LHCN-M2 (cell line): ENCODE data around the gene EEF1G. TPM values are rescaled to one million over a fixed set of nuclear protein-coding genes. Genes with fewer than 3 reads are reported as not detected.
"Not testable (repeated sequence)": the region's sequence is repeated elsewhere in the genome, so short reads cannot be mapped to it uniquely, and the experiment has no call there.

ENCODE experiments used
- DNase-seq: peaks from one replicate; pipeline ENCODE4 v3.0.0-alpha.2; 2012; ENCODE audit warnings: low read depth
- polyA plus RNA-seq: library from polyadenylated mRNA; unstranded; fragments of >200 nt; gene quantifications from one replicate; pipeline ENCODE4 v1.2.1, GENCODE V29; 2012; ENCODE audit warnings: missing spikeins
- total RNA-seq: library from RNA; depleted of rRNA; stranded (reverse); fragments of >200 nt; gene quantifications from 2 replicates; pipeline ENCODE4 v1.2.3, GENCODE V29; 2014; rRNA removed

EEF1G gene, protein sequence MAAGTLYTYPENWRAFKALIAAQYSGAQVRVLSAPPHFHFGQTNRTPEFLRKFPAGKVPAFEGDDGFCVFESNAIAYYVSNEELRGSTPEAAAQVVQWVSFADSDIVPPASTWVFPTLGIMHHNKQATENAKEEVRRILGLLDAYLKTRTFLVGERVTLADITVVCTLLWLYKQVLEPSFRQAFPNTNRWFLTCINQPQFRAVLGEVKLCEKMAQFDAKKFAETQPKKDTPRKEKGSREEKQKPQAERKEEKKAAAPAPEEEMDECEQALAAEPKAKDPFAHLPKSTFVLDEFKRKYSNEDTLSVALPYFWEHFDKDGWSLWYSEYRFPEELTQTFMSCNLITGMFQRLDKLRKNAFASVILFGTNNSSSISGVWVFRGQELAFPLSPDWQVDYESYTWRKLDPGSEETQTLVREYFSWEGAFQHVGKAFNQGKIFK
- 1,532 and 1,571 TPM in 2 replicates for total RNA-seq
- polyA plus RNA-seq = 1,893 TPM

DNA sequence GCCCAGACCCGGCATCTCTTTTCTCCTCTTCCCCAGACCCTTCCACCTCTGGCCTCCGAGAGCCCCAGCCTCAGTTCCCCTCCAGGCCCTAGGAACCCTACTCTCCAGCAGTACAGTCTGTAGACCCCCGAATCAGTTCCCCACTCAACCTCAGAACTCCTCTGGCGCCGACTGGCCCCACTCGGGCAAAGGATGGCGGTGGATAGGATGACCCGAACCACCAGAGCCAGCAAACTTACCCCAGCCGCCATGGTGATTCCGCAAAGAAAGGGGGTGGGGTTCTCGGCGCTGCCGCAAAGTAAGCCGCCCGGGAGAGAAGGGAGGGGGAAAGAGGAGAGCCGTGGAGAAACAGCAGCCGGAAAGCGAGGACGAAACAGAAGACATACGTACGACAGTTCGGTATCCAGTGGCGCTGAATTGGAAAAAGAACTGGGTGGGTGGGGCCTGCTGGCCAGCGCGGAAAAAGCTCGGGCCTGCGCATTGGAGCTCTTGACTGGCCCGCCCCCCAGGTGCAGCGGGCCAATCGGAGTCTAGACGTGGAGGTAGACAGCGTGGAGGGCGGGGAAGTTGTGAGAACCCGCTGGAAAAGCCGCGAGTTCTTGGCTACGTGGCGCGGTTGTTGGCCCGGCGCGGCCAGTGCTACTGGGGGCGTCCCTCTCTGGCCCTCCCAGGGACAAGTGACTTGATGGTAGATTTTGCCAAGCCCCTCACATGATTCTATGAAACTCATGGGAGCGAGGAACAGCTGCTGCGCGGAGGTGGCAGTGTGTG, at the start of gene EEF1G:
EEF1G (minus strand) TSS at position 300 of the 771 bp plus-strand sequence; CDS start at position 251, 49 bp downstream.
- peak; percentile 100 for DNase-seq

DNA sequence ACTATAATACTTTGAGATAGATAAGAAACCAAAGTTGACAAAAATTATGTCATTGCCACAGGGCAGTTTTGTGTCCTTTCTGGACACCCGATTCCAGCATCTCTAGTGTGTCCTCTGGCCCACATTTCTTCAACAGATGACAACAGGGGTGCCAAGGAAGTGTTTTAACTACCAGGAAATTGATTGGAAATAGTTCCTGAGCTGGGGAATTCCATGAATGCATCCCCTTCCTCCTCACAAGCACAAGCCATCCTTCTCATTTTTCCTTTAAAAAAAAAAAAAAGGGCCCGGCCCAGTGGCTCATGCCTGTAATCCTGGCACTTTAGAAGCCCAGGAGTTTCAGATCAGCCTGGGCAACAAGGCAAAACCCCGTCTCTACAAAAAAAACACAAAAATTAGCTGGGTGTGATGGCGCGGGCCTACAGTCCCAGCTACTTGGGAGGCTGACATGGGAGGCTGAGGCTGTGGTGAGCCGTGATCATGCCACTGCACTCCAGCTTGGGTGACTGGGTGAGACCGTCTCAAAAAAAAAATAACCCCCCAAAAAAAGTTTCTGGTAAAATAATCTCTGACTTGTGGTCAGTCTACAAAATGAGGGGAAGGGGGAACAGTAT, 48.9 kb upstream of the EEF1G start:
- no peak for DNase-seq

DNA sequence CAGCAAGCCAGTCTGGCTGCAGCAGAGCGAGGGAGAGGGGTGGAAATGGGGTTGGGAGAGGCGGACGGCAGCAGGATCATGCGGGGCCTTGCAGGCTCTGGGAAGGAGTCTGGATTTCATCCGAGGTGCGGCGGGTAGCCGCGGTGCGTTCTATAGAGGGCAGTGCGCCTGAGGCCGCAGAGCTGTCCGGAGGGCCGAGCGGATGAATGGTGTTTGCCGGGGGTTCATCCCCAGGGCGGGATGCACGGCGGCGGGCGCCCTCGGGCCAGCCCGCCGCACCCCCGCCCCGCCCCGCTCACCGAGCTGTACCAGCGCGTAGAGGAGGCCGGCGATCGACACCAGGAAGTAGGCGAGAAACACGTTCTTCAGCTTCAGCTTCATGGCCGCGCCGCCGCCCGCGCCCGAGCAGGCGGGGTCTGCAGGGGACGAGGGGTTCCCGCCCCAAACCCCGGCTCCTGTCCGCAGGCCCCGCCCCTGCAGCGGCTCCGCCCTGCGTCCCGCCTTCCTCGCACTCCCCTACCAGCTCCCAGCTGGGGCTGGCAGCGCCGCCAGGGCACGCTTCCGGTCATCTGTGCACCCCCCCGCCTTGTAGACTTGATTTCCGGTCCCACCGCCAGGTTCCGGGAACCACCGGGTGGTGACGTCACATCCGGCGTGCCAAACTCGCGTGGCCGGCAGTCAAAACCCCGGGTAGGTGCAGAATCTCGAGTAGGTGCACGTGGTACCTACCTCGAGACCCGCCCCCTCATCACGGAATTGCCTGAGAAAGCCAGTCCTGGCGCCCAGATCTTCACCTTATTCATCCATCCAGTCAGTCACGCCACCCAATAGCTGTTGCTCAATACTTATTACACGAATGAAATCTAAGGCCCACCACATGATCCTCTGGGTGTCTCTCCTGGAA, 48.1 kb upstream of the EEF1G start, which contains the start of gene B3GAT3:
B3GAT3 (minus strand) TSS at position 420 of the 904 bp plus-strand sequence; CDS start at position 381, 39 bp downstream.
- peak; percentile 97 for DNase-seq

DNA sequence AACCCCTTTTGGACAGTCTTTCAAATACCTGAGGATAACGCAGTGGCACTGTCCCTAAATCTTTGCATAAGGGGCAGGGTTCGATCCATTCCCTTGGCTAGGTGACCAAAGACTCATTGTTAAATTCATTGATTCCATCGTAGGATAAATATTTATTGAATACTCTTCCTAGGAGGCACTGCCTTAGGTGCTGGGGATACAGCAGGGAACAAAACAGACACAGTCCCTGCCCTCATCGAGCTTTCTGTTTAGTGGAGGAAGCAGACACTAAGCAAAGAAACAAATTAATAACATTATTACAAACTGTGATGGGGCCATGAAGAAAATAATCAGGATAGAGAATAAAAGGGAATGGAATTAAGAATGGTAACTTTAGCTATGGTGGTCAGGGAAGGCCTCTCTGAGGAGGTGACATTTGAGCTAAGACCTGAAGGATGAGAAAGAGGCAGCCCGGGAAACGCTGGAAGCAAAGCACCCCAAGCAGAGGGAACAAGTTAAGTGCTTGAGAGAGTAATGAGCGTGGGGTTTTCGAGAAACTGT, 47.4 kb upstream of the EEF1G start:
- DNase-seq = no peak

- not testable (repeated sequence) for DNase-seq
Observed at GRCh38 chr11:62616957-62617356, 43.3 kb upstream of the EEF1G start.

GRCh38 chr11:62615521-62615920, 41.8 kb upstream of the EEF1G start:
- no peak for DNase-seq

GRCh38 chr11:62614275-62614674, 40.6 kb upstream of the EEF1G start:
- DNase-seq = no peak

GRCh38 chr11:62613291-62613778, 39.6 kb upstream of the EEF1G start:
- no peak for DNase-seq

GRCh38 chr11:62612366-62613290, 38.9 kb upstream of the EEF1G start, which contains the start of the genes EML3 and ROM1:
Gene EML3 (minus strand): TSS chr11:62612775. CDS start chr11:62612457, 318 bp downstream.
Gene ROM1 (plus strand): TSS chr11:62613257. CDS start chr11:62613282, 25 bp downstream.
- DNase-seq = peak; percentile 92

GRCh38 chr11:62611705-62612365, 38.1 kb upstream of the EEF1G start:
- peak; percentile 69 for DNase-seq

GRCh38 chr11:62610814-62611704, 37.4 kb upstream of the EEF1G start:
- no peak for DNase-seq

- no peak for DNase-seq
Observed at GRCh38 chr11:62610403-62610802, 36.7 kb upstream of the EEF1G start.

GRCh38 chr11:62608776-62609175, 35.1 kb upstream of the EEF1G start:
- no peak for DNase-seq

GRCh38 chr11:62607714-62608113, 34.0 kb upstream of the EEF1G start:
- peak; percentile 93 for DNase-seq

DNA sequence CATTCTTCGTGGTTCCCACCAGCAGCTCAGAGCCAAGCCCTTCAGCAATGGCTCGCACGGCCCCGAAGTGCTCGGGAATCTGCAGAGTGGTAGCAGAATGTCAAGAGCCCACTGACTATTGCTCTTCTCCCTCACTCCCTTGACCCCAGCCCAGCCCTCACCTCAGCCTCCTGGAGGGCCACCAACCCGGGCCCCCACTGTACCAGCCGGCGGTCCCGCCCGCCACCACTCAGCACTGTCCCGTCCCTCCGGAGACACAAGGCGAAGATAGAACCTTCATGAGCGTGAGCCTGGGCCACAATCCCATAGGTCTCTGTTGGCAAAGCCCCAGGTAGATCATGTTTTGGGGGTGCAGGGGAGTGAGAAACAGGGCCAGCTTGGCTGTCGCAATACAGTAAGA, 32.2 kb upstream of the EEF1G start:
- no peak for DNase-seq

DNA sequence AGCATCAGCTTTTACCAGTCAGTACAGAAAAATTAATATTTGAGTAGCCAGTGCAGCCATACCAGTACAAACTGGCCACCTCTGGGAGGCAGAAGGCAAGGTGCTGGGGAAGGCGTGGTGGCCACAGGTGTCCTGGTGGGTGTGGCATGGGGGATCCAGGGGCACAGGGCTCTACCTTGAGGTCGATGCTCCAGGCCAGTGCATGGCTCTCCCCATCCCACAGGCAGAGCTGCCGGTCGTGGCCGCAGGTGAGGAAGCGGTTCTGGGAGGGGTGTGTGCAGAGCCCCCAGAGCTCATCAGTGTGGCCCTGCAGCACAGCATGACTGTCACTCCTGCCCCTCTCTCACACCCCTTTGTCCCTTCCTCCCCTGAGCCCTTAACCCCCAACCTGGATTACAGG, 31.8 kb upstream of the EEF1G start:
- no peak for DNase-seq

GRCh38 chr11:62604460-62605120, 30.9 kb upstream of the EEF1G start:
- DNase-seq = no peak
